NCI-H2029 treated with DMSO at 0.1 percent for 48 hours (cell line): ENCODE data around the gene DNASE1L2.
A peak's percentile ranks its signal among the peaks of the same experiment; 100 is the strongest.

Experiments used
- DNase-seq: peaks from one replicate; lab custom pipeline; 2025; lab: John Stamatoyannopoulos, UW

Gene DNASE1L2

DNA sequence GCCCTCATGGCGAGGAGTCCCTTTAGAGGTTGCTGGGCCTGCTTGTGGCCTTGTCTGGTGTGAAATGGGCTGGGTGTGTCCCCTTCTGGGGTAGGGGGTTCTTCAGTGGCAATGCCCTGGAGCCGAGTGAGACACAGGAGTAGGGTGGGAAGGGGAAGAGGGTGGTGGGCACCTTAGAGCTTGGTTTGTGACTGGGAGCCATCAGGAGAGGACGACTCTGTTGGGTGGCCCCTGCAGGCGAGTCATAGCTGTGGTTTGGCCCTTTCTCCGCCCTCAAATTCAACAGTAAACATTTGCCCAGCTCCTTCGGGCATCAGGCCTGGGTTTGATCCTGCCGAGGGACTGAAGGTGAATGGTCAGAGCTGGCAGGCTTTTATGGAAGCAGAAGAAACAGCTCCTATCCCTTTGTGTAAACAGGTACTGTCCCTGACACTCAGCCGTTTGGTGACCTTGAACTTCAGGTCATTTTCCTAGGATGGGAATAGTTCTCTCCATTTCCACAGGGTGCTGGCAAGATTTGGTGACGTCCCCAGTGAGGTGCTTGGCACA is 9.9 kb upstream of the DNASE1L2 start:
- DNase-seq, result no peak

DNA sequence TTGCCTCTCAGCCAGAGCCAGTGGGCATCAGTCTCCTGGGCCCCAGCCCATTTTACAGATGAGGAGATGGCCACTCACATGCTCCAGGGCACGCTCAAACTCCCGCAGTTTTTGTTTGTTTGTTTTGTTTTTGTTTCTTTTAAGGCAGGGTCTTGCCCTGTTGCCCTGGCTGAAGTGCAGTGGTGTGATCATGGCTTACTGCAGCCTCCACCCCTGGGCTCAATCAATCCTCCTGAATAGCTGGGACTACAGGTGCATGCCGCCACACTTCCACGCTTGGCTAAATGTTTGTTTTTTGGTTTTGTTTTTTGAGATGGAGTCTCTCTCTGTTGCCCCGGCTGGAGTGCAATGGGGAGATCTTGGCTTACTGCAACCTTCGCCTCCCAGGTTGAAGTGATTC is 9.3 kb upstream of the DNASE1L2 start:
- DNase-seq, result no peak

DNA sequence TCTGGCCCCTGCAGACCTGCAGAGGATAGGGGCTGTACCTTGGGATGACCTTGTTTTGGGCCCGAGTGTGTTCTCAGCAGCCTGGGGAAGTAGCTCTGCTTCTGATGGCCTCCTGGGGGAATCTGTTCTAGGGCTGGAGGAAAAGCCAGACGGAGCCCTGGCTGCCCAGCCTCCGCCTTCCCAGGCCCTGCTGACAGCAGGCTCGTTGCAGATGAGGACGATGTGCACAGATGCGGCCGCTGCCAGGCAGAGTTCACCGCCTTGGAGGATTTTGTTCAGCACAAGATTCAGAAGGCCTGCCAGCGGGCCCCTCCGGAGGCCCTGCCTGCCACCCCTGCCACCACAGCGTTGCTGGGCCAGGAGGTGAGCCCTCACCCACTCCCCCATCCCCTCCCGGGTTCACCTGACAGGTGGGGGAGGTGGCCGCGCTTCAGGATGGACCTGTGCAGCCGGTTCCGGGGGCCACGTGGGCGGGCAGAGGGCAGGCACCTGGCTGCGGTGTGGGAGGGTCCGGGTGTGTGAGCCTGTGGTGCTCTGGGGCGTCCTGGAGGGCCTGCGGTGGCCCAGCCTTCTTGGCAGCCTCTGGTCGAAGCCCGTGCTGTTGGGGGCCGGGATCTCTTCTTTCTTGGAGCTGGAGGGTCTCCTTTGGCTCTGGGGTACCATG is 8.0 kb upstream of the DNASE1L2 start:
- no peak for DNase-seq

DNA sequence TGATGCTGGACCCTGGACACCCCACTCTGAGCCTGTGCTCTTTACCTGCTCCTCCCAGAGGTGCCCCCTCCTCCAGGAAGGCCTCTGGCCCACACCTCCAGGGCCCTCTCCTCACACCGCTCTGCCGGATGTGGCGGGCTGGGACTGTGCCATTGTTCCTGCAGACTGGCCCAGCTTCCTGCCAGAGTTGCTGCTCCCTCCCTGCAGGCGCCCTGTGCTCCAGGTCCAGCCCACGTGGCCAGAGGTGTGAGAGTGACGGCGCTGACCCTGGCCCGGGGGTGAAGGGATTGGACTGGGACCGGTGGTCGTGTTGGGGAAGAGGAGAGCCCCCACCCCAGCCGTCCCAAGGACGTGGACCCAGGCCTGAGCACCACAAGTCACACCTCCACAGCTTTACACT is 7.2 kb upstream of the DNASE1L2 start:
- no peak for DNase-seq

DNA sequence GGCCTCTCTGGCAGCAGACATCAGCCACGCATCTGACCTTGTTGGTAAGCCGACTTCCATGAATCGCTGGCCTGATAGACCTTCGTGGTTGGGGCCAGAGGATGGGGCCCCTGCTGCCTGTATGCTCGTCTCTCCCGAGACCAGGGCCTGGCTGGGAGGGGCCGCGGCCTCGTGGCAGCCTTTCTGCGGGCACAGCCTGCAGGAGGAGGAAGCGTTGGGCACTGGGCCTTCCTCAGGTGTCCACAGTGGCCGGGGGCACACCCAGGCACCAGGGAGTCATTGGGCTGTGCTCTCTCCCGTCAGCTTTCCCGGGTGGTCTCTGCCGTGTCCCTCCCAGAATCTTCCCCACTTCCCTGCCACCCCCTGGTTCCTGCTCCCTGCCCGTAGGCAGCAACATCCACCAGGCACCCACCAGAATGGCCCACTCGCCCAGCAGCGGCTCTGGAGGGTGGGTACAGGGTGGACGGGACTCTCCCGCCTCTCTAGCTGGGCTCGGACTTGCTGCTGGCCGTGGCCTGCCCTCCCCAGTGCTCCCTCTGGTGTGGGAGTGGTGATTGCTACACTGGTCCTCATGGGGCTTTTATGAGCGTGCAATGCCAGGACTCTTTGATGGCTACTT is 6.5 kb upstream of the DNASE1L2 start:
- no peak for DNase-seq

DNA sequence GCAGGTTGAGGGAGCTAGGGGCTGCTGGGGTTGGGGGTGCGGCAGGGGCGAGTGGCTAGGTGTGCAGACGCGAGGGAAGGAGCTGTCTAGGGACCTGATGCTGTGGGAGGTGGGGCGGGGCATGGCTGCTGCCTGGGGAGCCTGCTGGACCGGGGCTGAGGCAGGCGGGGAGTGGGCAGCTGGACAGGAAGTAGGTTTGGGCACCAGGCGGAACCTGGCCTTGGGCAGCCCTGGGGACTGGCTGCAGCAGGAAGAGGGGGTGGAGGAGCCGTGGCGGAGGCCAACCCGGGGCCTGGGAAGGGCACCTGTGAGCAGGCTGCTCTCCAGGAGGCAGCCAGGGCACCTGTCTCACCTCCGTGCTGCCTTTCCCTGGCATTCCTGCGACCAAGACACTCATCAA is 5.9 kb upstream of the DNASE1L2 start:
- DNase-seq, result no peak

DNA sequence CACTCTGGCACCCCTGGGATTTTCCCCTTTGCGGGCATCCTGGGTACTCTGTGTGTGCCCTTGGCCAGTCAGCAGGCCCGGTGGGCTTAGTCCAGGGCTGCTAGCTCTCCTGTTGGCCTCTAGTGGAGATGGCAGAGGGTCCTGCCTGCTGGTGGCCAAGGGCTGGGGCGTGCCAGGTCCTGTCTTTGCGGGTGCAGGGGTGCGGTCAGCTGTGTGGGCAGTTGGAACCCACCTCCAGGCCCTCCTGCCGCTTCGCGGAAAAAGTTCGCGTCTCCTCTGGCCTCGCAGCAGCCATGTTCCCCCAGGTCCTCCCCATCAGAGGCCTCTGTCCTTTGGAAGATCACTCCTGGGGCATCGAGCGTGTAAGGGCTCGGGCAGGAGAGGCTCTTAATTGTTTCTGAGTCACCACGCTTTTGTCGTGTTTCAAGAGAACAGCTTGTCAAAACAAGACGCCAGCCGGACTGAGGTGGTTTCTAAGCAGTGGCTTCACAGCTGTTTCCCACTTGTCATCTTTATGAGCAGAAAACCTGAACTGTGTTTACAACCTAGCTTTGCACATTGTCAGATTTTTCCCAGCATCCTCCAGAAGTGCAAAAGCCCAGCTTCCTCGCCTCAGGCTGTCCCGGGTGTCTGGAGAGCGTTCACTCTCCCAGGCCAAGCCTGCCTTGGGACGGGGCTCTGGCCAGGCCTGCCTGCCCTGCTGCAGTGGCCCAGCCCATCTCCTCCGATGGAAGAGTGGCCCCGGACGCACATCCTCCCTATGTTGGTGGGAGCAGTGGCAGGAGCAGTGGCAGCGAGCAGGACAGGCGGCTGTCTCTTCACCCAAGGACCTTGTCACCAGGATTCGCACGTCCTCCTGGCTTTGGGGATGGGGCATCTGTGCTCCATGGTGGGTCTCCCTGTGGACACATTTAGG is 5.0 kb upstream of the DNASE1L2 start:
- DNase-seq, result no peak

DNA sequence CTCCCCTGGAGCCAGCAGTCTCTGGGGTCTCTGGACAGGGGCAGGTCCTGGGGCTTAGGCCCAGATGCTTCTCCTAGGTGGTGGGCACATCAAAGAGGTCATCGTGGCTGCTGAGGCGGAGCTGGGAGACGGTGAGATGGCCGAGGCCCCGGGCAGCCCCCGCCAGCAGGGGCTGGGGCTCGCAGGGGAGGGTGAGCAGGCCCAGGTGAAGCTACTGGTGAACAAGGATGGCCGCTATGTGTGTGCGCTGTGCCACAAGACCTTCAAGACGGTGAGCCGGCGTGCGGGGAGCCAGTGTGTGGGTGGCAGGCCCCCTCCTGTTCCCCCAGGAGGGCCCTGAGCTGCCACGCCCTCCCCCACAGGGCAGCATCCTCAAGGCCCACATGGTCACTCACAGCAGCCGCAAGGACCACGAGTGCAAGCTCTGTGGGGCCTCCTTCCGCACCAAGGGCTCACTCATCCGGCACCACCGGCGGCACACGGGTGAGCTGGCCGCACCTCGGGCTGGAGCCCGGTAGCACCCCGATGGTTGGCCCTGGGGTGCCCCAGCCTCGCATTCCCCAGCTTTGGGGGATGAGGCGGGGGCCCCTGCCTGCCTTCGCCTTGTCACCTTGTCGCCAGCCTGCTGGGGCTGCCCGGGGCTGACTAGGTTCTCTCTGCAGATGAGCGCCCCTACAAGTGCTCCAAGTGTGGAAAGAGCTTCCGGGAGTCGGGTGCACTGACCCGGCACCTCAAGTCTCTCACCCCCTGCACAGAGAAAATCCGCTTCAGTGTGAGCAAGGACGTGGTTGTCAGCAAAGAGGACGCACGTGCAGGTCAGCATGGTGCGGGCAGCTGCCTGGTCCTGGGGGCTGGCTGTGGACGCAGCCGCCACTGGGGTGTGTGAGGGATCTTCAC is 3.9 kb upstream of the DNASE1L2 start:
- DNase-seq, result no peak

DNA sequence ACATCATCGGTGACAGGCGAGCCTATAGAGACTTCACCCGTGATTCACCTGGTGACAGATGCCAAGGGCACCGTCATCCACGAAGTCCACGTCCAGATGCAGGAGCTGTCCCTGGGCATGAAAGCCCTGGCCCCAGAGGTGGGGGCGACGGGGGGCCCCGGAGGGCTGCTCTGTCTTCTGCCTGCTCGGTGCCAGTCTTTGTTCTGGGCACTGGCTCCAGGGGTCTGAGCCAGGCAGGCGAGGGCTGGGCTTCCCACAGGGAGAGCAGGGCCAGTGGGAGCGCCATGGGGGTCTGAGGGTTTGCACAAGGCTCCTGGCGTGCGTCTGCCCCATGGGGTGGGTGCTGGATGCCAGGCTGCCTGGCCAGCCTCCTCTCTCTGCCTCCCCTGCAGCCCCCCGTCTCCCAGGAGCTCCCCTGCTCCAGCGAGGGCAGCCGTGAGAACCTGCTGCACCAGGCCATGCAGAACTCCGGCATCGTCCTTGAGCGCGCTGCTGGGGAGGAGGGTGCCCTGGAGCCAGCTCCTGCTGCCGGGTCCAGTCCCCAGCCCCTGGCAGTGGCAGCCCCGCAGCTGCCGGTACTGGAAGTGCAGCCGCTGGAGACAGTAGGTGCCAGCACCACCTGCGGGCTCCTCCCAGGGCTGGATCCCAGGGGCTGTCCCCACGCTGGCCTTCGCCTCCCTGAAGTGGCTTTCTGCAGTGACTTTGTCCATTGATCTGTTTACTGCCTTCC is 3.0 kb upstream of the DNASE1L2 start:
- no peak for DNase-seq

DNA sequence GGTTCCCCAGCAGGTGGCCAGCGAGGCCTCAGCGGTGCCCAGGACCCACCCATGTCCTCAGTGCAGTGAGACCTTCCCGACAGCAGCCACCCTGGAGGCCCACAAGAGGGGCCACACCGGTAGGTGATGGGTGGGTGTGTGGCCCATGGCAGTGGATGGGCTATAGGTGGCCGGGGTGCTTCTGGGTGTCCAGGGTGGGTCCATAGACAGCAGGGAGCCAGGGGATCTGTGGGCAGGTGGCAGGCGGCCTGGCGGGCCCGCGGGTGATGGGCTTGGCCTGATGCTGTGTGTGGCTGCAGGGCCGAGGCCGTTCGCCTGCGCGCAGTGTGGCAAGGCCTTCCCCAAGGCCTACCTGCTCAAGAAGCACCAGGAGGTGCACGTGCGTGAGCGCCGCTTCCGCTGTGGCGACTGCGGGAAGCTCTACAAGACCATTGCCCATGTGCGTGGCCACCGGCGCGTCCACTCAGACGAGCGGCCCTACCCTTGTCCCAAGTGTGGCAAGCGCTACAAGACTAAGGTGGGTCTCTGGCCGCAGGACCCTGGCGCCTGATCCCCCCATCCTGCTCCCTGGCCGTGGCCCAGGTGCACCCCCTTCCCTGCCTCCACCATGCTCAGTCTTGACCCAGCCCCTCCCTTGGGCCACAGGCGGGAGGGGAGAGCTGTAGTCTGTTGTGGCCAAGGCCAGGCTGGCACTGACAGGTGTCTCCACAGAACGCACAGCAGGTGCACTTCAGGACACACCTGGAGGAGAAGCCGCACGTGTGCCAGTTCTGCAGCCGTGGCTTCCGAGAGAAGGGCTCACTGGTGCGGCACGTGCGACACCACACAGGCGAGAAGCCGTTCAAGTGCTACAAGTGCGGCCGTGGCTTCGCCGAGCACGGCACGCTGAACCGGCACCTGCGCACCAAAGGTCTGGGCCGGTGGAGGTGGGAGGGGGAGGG is 2.1 kb upstream of the DNASE1L2 start:
- peak; percentile 51 for DNase-seq

DNA sequence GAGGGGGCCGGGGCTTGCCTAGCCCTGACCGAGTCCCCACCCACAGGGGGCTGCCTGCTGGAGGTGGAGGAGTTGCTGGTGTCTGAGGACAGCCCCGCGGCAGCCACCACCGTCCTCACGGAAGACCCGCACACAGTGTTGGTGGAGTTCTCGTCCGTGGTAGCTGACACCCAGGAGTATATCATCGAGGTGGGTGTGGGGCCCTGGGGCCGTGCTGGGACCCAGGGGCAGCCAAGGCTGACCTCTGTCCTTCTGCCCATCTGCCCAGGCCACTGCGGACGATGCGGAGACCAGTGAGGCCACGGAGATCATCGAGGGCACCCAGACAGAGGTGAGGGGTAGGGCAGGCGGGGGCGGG is 1.5 kb upstream of the DNASE1L2 start:
- DNase-seq, result no peak

DNA sequence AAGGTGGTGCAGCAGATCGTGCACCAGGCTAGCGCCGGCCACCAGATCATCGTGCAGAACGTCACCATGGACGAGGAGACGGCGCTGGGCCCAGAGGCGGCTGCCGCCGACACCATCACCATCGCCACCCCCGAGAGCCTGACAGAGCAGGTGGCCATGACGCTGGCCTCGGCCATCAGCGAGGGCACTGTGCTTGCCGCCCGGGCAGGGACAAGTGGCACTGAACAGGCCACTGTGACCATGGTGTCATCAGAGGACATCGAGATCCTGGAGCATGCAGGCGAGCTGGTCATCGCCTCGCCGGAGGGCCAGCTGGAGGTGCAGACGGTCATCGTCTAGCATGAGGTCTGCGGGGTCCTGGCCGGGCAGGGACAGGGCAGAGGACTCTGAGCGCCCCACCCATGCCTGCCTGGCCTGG is 1.0 kb upstream of the DNASE1L2 start:
- no peak for DNase-seq

DNA sequence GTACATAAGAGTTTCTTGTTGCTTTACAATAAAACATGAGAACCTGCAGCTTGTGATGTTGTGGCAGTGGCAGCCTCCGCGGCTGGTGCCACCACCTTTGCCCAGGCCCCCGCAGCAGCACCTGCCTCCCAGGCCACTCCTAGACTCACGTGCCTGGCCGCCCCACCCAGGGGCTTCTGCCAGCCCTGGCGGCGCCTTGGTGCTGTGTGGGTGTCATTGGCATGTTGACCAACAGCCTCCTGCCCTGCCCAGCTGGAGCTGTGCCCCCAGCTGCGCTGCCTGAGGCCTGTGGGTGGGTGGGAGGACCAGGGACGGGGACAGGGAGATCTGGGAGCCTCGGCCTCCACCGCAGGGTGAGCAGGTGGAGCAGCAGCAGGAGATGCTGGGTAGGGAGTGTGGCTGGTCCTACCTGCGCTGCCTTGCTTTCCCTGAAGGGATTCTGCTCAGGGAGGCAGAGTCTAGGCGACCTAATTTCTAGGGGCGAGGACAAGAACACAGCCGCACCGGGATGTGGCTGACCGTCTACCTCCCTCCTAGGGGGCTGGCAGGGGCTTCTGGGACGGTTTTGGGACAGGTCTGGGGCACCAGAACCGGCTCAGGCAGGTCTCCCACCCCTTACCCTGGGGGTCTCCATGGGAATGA is 428 bp upstream of the DNASE1L2 start:
- DNase-seq, result no peak

DNA sequence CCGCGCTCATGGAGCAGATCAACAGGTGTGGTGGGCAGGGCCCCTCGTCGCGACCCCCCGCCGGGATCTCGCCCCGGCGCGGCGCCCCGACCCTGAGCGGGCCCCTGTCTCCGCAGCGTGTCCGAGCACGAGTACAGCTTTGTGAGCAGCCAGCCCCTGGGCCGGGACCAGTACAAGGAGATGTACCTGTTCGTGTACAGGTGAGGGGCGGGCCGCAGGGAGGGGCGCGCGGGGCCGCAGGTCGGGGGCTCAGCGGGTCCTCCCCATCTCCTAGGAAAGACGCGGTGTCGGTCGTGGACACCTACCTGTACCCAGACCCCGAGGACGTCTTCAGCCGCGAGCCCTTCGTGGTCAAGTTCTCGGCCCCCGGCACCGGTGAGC is 848 bp downstream of the DNASE1L2 start:
- DNase-seq, result no peak

DNA sequence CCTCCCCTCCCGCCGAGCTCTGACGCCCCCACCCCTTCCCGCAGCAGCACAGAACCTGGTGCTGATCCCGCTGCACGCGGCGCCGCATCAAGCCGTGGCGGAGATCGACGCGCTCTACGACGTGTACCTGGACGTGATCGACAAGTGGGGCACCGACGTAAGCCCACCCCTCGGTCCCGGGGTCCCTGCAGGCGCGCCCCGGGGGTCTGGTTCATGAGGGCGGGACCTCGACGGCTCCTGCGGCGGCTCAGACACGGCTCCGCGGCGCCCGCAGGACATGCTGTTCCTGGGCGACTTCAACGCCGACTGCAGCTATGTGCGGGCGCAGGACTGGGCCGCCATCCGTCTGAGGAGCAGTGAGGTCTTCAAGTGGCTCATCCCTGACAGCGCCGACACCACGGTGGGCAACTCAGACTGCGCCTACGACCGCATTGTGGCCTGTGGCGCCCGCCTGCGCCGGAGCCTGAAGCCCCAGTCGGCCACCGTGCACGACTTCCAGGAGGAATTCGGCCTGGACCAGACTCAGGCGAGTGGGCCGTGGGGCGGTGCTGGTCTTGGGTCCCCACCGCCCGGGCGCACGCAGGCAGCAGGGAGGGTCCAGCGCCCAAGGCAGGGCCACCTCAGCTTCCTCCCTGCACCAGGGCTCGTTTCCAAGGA is 1.4 kb downstream of the DNASE1L2 start:
- DNase-seq, result no peak

DNA sequence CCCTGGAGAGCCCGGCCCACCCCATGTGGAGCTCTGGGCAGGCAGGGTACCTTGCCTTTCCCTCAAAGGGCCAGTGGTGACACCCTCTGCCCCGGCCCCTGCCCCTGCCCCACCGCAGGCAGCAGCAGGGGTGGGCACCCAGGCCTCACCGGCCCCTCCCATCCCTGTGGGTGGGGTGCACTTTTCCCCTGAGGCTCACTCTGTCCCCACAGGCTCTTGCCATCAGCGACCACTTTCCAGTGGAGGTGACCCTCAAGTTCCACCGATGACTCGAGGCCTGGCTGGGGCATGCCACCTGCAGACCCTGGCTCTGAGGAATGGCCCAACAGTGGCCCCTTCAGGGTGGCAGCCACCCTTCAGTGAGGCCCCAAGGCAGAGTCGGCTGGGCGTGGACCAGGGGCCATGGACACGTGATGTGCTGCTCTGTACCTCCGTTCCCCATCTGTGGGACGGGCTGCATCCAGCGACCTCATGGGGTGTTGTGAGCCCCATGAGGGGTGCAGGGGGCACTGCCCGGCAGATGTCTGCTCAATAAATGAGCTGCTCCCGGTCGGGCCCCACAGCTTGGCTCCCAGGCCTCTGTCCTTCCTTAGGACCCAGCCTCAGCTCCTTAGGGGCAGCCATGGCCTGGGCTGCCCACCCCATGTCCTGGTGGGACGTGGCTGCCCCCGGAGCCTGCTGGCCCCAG is 2.0 kb downstream of the DNASE1L2 start:
- no peak for DNase-seq

DNA sequence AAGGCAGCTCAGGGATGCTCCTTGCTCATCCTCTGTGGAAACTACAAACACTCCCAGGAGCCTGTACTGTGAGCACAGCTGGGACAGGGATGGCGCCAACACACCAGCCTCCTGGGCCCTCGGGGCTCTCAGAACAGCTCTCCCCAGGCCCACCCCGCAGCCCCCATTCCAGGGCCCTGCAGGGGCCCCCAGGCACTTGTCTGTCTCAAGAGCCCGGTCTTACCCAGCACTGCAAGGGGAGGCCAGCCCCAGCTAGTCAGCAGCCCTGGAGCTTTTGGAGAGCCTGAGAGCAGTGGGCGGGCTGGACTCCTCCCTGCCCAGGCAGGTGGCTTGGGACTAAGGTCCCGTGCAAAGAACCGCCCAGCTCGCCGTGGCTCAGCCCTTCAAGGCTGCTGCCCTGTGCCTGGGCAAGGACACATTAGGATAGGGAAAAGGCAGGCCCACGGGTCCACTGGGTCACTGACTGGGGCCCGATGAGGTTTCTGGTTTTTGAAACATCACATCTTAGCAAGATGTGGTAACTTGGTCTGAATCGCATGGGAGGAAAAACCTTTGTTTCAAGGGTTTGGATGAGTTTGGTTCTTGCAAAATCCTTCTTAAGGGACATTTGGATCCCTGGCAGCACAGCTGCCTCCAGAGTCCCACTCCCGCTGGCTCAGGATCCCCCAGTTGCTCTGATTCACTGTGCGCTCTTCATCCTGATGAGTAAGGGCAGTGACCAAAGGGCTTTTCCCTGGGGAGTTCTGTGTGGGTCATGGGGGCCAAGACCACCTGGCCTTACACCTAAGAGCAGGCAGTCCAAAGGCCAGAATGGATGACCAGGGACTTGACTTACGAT is 2.8 kb downstream of the DNASE1L2 start:
- DNase-seq, result no peak
